Mesendoderm (in vitro differentiated cells): Measurements from ENCODE around the gene BAZ1B.
"Not testable (repeated sequence)": the region's sequence is repeated elsewhere in the genome, so short reads cannot be mapped to it uniquely, and the experiment has no call there.

Experiments used
- DNase-seq: peaks from one replicate; pipeline ENCODE4 v3.0.0; 2013
- H2AK5ac ChIP-seq: 2 replicates; pipeline ENCODE4 v1.6.1; 2013; ENCODE audit warnings: low read length, inconsistent platforms
- H2BK120ac ChIP-seq: 2 replicates; pipeline ENCODE4 v1.6.1; 2013; ENCODE audit warnings: low read depth, mild to moderate bottlenecking, low read length, moderate library complexity, mixed read lengths
- H2BK15ac ChIP-seq: replicated peaks from 2 replicates; pipeline ENCODE4 v1.6.1; 2013; ENCODE audit warnings: low read depth, mild to moderate bottlenecking, moderate library complexity
- H2BK5ac ChIP-seq: 2 replicates; pipeline ENCODE4 v1.6.1; 2013; ENCODE audit warnings: low read length, inconsistent platforms
- H3K18ac ChIP-seq: 2 replicates; pipeline ENCODE4 v1.6.1; 2013; ENCODE audit warnings: mild to moderate bottlenecking, low read length, mixed read lengths
- H3K23ac ChIP-seq: one replicate; pipeline ENCODE4 v1.6.1; 2013; ENCODE audit warnings: low read length
- H3K27ac ChIP-seq: 2 replicates; pipeline ENCODE4 v1.5.1; 2013; ENCODE audit warnings: low read depth, mild to moderate bottlenecking, inconsistent platforms, low read length, moderate library complexity
- H3K27me3 ChIP-seq: 2 replicates; pipeline ENCODE4 v1.6.1; 2013; ENCODE audit warnings: low read length, control low read depth, mild to moderate bottlenecking, inconsistent platforms; ENCODE audit not compliant: insufficient read depth, poor library complexity
- H3K36me3 ChIP-seq: 2 replicates; pipeline ENCODE4 v1.6.1; 2013; ENCODE audit warnings: low read length, inconsistent platforms; ENCODE audit not compliant: control insufficient read depth, insufficient read depth
- H3K4ac ChIP-seq: one replicate; pipeline ENCODE4 v1.6.1; 2013; ENCODE audit warnings: low read depth, mild to moderate bottlenecking, low read length, moderate library complexity
- H3K4me1 ChIP-seq: 2 replicates; pipeline ENCODE4 v1.6.1; 2013; ENCODE audit warnings: low read depth, low read length, inconsistent platforms; ENCODE audit not compliant: control insufficient read depth
- H3K4me2 ChIP-seq: 2 replicates; pipeline ENCODE4 v1.6.1; 2013; ENCODE audit warnings: low read length
- H3K4me3 ChIP-seq: 2 replicates; pipeline ENCODE4 v1.5.1; 2013; ENCODE audit warnings: mild to moderate bottlenecking, low read length
- H3K56ac ChIP-seq: one replicate; pipeline ENCODE4 v1.6.1; 2013; ENCODE audit warnings: low read length
- H3K79me1 ChIP-seq: 2 replicates; pipeline ENCODE4 v1.6.1; 2013; ENCODE audit warnings: low read length, inconsistent platforms
- H3K79me2 ChIP-seq: 2 replicates; pipeline ENCODE4 v1.6.1; 2013; ENCODE audit warnings: mild to moderate bottlenecking, low read length; ENCODE audit not compliant: control insufficient read depth, insufficient read depth
- H3K9ac ChIP-seq: 2 replicates; pipeline ENCODE4 v1.6.1; 2013; ENCODE audit warnings: low read length, inconsistent platforms
- H4K5ac ChIP-seq: one replicate; pipeline ENCODE4 v1.6.1; 2013; ENCODE audit warnings: low read length
- H4K8ac ChIP-seq: one replicate; pipeline ENCODE4 v1.6.1; 2013; ENCODE audit warnings: low read depth, mild to moderate bottlenecking, control low read depth, low read length, moderate library complexity
- WGBS: extraction: QIAGEN DNeasy Blood & Tissue Kit; methylation state at CpG from one replicate; pipeline ENCODE4 v1.1.7; 2013; ENCODE audit warnings: low lambda C conversion rate, missing lambda C conversion rate; ENCODE audit not compliant: insufficient coverage; ENCODE audit errors: extremely low coverage; 5-methylcytosine and 5-hydroxymethylcytosine counted together

BAZ1B gene

DNA sequence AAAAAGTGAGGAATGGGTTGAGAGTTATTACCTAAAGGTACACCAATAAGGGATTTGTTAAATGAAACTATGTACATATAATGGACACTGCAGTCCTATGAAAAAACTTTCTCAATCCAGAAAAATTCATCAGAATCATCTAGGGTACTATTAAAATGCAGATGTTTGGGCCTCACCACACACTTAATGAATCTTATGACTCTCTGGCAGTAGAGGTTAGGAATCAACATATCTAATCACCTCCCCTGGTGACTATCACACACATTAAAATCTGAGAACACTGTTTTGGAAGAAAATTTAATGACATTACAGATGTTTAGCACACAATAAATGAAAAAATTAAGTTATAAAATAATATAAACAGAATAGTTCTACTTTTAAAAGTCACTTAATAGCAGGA is 32.1 kb downstream of the BAZ1B start:
- Histone ChIP-seq H3K56ac (no peak overlapping the region), H3K4me1 (no peaks in the 10 kb centered on the region), H3K36me3 (peaks cover 7% of the 10 kb centered on the region), H3K27me3 (no peaks in the 10 kb centered on the region), H4K5ac (no peak overlapping the region), H3K27ac (no peak overlapping the region), H3K18ac (no peak overlapping the region), H4K8ac (no peak overlapping the region), H2BK15ac (no peak overlapping the region), H3K4ac (no peak overlapping the region), H3K4me2 (no peak overlapping the region), H3K23ac (no peak overlapping the region), H2AK5ac (no peak overlapping the region), H2BK5ac (no peak overlapping the region), H3K4me3 (no peak overlapping the region), H2BK120ac (no peak overlapping the region), H3K9ac (no peak overlapping the region), H3K79me1 (peaks cover 4% of the 10 kb centered on the region), H3K79me2 (no peaks in the 10 kb centered on the region)
- DNase-seq = no peak

DNA sequence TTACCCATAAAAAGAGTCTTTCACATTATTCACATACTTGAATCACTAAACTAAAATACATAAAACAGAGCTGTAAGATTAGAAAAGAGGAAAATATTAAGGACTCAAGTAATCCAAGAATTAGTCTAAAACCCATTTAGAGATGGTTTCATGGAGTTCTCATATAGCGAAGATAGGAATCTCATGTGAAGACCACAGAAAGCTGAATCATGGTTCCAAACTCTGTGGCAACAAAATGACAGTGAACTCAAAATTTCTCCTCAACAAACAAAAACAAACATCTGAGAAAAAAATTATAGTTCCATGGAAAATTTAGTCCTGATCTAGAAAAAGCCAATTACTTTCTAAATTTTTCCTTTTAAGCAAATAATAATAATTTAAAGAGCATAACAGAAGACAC is 34.6 kb downstream of the BAZ1B start:
- Histone ChIP-seq H3K18ac (no peak overlapping the region), H2BK120ac (no peak overlapping the region), H4K5ac (no peak overlapping the region), H3K79me2 (peaks cover 10% of the 10 kb centered on the region), H4K8ac (no peak overlapping the region), H3K4ac (no peak overlapping the region), H3K4me1 (no peaks in the 10 kb centered on the region), H2BK5ac (no peak overlapping the region), H2BK15ac (no peak overlapping the region), H3K23ac (no peak overlapping the region), H3K4me3 (no peak overlapping the region), H2AK5ac (no peak overlapping the region), H3K9ac (no peak overlapping the region), H3K27me3 (no peaks in the 10 kb centered on the region), H3K36me3 (peaks cover 4% of the 10 kb centered on the region), H3K56ac (no peak overlapping the region), H3K79me1 (peaks cover 7% of the 10 kb centered on the region), H3K27ac (no peak overlapping the region), H3K4me2 (no peak overlapping the region)
- no CpG with 5 or more reads among the region's 1 CpG for WGBS
- DNase-seq = no peak

DNA sequence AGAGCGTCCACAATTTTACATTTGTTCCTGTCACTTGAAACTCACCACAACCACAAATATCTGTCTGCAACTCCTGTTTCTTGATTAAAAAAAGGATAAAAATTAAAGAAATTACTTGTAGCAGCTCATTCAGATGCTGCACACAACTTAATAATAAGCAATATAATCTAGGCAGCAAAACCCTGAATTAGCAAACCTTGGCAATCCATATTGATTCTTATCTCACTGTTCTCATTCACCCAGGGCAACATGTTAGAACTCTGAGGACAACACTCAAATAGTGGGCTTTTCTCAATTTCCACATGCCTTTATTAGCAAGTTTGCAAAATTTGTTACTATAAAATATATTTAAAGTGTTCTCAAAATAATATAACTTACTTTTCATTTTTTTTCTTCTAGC is 38.9 kb downstream of the BAZ1B start:
- no CpG with 5 or more reads among the region's 1 CpG for WGBS

DNA sequence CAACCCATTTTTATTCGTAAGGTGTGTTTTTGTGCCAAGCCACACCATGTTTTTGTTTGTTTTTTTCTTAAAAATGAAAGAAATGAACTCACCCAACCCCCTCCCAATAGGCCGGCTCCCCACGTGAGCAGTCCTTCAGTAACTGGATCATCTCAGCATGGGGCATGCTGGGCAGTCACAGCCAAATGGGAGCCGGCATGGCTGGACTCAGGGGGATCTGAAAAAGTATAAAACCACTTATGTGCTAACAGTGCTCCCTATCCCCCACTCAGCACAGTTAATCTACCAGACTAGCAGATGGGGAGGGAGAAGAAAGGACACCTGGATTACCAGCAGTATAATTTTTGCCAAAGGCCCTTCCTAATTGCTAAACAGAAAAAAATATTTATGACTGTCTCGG is 39.3 kb downstream of the BAZ1B start:
- Histone ChIP-seq H3K4me2 (no peak overlapping the region), H3K4me1 (no peaks in the 10 kb centered on the region), H3K27me3 (no peaks in the 10 kb centered on the region), H3K18ac (no peak overlapping the region), H4K8ac (no peak overlapping the region), H3K4me3 (no peak overlapping the region), H2AK5ac (no peak overlapping the region), H3K27ac (no peak overlapping the region), H3K79me1 (peaks cover 11% of the 10 kb centered on the region), H2BK15ac (no peak overlapping the region), H2BK5ac (no peak overlapping the region), H3K23ac (no peak overlapping the region), H2BK120ac (no peak overlapping the region), H3K79me2 (peaks cover 17% of the 10 kb centered on the region), H4K5ac (no peak overlapping the region), H3K56ac (no peak overlapping the region), H3K36me3 (peaks cover 5% of the 10 kb centered on the region), H3K9ac (no peak overlapping the region), H3K4ac (no peak overlapping the region)
- peak; percentile 40 for DNase-seq
- no CpG with 5 or more reads among the region's 5 CpGs for WGBS

More for the DNA sequence above, 38.9 kb downstream of the BAZ1B start:
- Histone ChIP-seq H2BK15ac (no peak overlapping the region), H2BK120ac (no peak overlapping the region), H4K8ac (no peak overlapping the region), H3K79me2 (peaks cover 16% of the 10 kb centered on the region), H3K4me2 (no peak overlapping the region), H3K4ac (no peak overlapping the region), H3K4me1 (no peaks in the 10 kb centered on the region), H2AK5ac (no peak overlapping the region), H3K23ac (no peak overlapping the region), H3K79me1 (peaks cover 8% of the 10 kb centered on the region), H3K36me3 (peaks cover 1% of the 10 kb centered on the region), H3K9ac (no peak overlapping the region), H3K56ac (no peak overlapping the region), H3K18ac (no peak overlapping the region), H3K4me3 (no peak overlapping the region), H3K27ac (no peak overlapping the region), H4K5ac (no peak overlapping the region), H3K27me3 (no peaks in the 10 kb centered on the region), H2BK5ac (no peak overlapping the region)
- DNase-seq = no peak

DNA sequence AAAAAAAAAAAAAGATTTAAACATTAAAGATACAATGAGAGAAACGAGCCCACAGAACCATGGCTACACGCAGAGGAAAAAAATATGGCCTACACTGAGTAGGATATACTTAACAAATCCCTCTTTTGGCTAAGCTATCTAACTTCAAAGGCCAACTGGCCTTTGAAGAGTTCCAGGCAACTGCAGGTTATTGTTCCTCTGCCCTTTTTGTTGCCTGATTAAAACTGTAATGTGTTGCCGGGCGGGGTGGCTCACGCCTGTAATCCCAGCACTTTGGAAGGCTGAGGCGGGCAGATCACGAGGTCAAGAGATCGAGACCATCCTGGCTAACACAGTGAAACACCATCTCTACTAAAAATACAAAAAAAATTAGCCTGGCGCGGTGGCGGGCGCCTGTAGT is 40.6 kb downstream of the BAZ1B start:
- H3K4me2 ChIP-seq, H3K4me3 ChIP-seq, H3K4me1 ChIP-seq, H3K56ac ChIP-seq, H2BK15ac ChIP-seq, H3K27me3 ChIP-seq, H3K9ac ChIP-seq, H4K8ac ChIP-seq, H3K27ac ChIP-seq, H3K18ac ChIP-seq, H4K5ac ChIP-seq, H3K23ac ChIP-seq, H2AK5ac ChIP-seq, H2BK120ac ChIP-seq, H3K4ac ChIP-seq, H2BK5ac ChIP-seq, DNase-seq: not testable (repeated sequence)
- WGBS = no CpG with 5 or more reads among the region's 12 CpGs
- H3K36me3 ChIP-seq = peaks cover 11% of the 10 kb centered on the region
- H3K79me1 ChIP-seq = peaks cover 14% of the 10 kb centered on the region
- H3K79me2 ChIP-seq = peaks cover 24% of the 10 kb centered on the region

DNA sequence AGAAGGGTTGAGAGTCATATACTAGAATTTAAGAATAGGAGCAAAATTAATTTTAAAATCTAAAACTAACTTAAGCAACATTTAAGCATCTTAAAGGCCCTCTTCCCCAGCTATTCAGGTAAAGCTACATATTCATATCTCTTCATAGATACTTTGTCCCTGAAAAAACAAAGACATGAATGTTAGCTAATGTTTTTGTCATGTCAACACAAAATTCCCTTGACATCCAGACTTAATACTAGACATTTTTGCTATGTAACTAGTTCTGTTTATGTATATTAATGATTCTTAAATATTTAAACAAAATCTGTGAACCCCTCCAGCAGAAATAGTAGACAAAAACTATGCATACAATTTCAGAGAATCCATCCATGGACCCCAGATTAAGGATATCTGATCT is 43.5 kb downstream of the BAZ1B start:
- Histone ChIP-seq H2BK15ac (no peak overlapping the region), H4K8ac (no peak overlapping the region), H2AK5ac (no peak overlapping the region), H3K56ac (no peak overlapping the region), H3K36me3 (peaks cover 13% of the 10 kb centered on the region), H3K79me1 (peaks cover 12% of the 10 kb centered on the region), H3K79me2 (peaks cover 32% of the 10 kb centered on the region), H3K4me2 (no peak overlapping the region), H3K23ac (no peak overlapping the region), H2BK120ac (no peak overlapping the region), H4K5ac (no peak overlapping the region), H3K27ac (no peak overlapping the region), H2BK5ac (no peak overlapping the region), H3K27me3 (no peaks in the 10 kb centered on the region), H3K18ac (no peak overlapping the region), H3K4me1 (no peaks in the 10 kb centered on the region), H3K4ac (no peak overlapping the region), H3K9ac (no peak overlapping the region), H3K4me3 (no peak overlapping the region)
- DNase-seq = no peak
